Activated naive CD4-positive, alpha-beta T cell treated with anti-CD3 and anti-CD28 coated beads, Interleukin-2, amount 50 U/mL, for 72 hours (primary cell): ENCODE data around the gene SPIN2A. TPM values are rescaled to one million over a fixed set of nuclear protein-coding genes. Genes with fewer than 3 reads are reported as not detected.
A peak's percentile ranks its signal among the peaks of the same experiment; 100 is the strongest.
"Not testable (repeated sequence)": the region's sequence is repeated elsewhere in the genome, so short reads cannot be mapped to it uniquely, and the experiment has no call there.

ENCODE experiments used
- ATAC-seq, 2 donors: fragments of 150-1000 bp; cut with Tn5 transposase; 2 replicates each; pipeline ENCODE4 v1.10.0; 2021; ENCODE audit warnings: mild to moderate bottlenecking in 2 of 2, moderate library complexity in 2 of 2
- DNase-seq, 2 donors: peaks; one replicate each; pipeline ENCODE4 v3.0.0; 2021 to 2022; ENCODE audit warnings: low spot score in 2 of 2
- H3K27ac Mint-ChIP-seq, 2 donors: one replicate each; pipeline ENCODE4 v1.8.0; 2022; ENCODE audit warnings: mild to moderate bottlenecking in 2 of 2, mixed read lengths in 2 of 2
- H3K36me3 Mint-ChIP-seq, 2 donors: one replicate each; pipeline ENCODE4 v1.8.0; 2022; ENCODE audit warnings: mixed read lengths in 2 of 2
- H3K9me3 Mint-ChIP-seq, 2 donors: one replicate each; pipeline ENCODE4 v1.8.0; 2022; ENCODE audit warnings: mixed read lengths in 2 of 2
- total RNA-seq, 2 donors: library from RNA; stranded (reverse); gene quantifications; one replicate each; pipeline ENCODE4 v1.2.3, GENCODE V29; 2022

SPIN2A gene
- total RNA-seq: 1 to 10 TPM in 1 of 2 donors, under 1 TPM in 1; 0.64 to 1.2 TPM

- ATAC-seq, H3K27ac Mint-ChIP-seq: not testable (repeated sequence)
These were observed at the start of gene SPIN2A for GRCh38 chrX:57137073-57137472. SPIN2A (minus strand) TSS chrX:57137397; CDS start chrX:57136597, 800 bp downstream.

GRCh38 chrX:57178605-57179004 lies 41.4 kb upstream of the SPIN2A start:
- H3K27ac Mint-ChIP-seq: no peak overlapping the region

More at GRCh38 chrX:57137073-57137472, at the start of gene SPIN2A:
- not testable (repeated sequence) for H3K9me3 Mint-ChIP-seq, DNase-seq, H3K36me3 Mint-ChIP-seq

GRCh38 chrX:57177070-57177469 lies 39.9 kb upstream of the SPIN2A start:
- peaks cover 4 to 28% of the 10 kb centered on the region in 2 donors for H3K9me3 Mint-ChIP-seq
- no peak for DNase-seq
- H3K27ac Mint-ChIP-seq: no peak overlapping the region
- peaks cover 8 to 9% of the 10 kb centered on the region in 2 donors for H3K36me3 Mint-ChIP-seq
- no peak for ATAC-seq

More at GRCh38 chrX:57178605-57179004, 41.4 kb upstream of the SPIN2A start:
- DNase-seq (no peak), ATAC-seq (no peak)
- Mint-ChIP-seq H3K9me3 (peaks cover 8 to 29% of the 10 kb centered on the region in 2 donors), H3K36me3 (peaks cover 8 to 9% of the 10 kb centered on the region in 2 donors)

- ATAC-seq: no peak
- H3K36me3 Mint-ChIP-seq: no peaks in the 10 kb centered on the region
- no peaks in the 10 kb centered on the region for H3K9me3 Mint-ChIP-seq
- no peak overlapping the region for H3K27ac Mint-ChIP-seq
- no peak for DNase-seq
These were observed 35.3 kb upstream of the SPIN2A start for GRCh38 chrX:57172544-57172943.

DNA sequence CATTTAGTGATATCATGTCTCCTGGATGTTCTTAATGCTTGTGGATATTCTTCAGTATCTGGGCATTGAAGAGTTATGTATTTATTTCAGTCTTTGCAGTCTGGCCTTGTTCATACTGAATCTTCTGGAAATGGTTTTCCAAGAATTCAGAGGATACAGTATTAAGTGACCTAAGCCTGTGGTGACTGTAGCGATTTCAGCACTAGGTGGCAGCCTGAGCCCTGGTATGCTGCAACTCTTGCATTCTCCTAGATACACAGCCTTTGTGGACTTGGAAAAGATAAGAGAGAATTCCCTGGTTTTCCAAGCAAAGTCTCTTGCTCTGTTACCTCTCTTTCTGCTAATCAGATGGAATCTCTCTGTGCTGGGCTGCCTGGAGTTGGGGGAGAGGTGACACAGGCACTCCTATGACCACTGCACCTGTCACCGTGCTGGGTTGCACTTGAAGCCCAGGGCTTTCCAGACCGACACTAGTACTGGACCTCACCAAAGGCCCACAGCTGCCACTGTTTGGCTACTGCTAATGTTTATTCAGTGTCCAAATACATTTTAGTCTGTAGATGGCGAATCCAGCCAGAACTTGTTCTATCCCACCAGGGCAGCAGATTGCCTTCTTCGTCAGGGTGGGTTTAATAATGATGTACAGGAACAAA lies 19.3 kb upstream of the SPIN2A start:
- H3K9me3 Mint-ChIP-seq: peaks cover 6 to 7% of the 10 kb centered on the region in 2 donors
- DNase-seq: no peak
- no peak for ATAC-seq
- H3K27ac Mint-ChIP-seq: no peak overlapping the region
- H3K36me3 Mint-ChIP-seq: peaks cover 18 to 31% of the 10 kb centered on the region in 2 donors

- ATAC-seq (no peak), DNase-seq (no peak)
- Mint-ChIP-seq H3K9me3 (peaks cover 0 to 4% of the 10 kb centered on the region in 2 donors), H3K27ac (no peak overlapping the region), H3K36me3 (peaks cover 15 to 26% of the 10 kb centered on the region in 2 donors)
These were observed 18.0 kb upstream of the SPIN2A start for GRCh38 chrX:57155171-57155570.

DNA sequence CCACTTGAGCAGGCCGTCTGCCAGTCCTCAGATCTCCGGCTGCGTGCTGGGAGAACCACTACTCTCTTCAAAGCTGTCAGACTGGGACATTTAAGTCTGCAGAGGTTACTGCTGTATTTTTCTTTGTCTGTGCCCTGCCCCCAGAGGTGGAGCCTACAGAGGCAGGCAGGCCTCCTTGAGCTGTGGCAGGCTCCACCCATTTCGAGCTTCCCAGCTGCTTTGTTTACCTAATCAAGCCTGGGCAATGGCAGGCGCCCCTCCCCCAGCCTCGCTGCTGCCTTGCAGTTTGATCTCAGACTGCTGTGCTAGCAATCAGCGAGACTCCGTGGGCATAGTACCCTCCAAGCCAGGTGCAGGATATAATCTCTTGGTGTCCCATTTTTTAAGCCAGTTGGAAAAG lies 15.0 kb upstream of the SPIN2A start:
- not testable (repeated sequence) for DNase-seq, ATAC-seq, H3K27ac Mint-ChIP-seq
- H3K9me3 Mint-ChIP-seq: peaks cover 6 to 15% of the 10 kb centered on the region in 2 donors
- H3K36me3 Mint-ChIP-seq: peaks cover 24 to 40% of the 10 kb centered on the region in 2 donors

- Mint-ChIP-seq H3K9me3 (no peaks in the 10 kb centered on the region), H3K36me3 (peaks cover 0 to 6% of the 10 kb centered on the region in 2 donors), H3K27ac (no peak overlapping the region)
- no peak for ATAC-seq
- no peak for DNase-seq
These were observed 1.5 kb upstream of the SPIN2A start for GRCh38 chrX:57138674-57139073.

DNA sequence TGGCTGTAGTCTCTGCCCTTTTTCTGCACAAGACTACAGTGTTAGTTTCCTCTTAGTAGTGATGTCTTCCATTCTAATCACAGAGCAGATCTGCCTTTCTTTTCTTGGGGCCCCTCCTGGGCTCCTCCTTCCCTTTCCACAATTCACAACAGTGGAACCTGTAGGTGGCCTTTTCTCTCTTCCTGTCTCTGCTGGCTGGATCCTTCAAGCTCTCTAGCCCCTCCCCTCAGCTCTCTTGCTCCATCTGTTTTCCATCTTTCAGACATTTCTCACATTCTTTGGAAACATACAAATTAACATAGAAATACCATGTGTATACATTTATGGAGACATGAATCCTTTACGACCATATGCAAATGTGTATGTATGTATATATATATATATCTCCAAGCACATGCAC lies 304 bp upstream of the SPIN2A start:
- Mint-ChIP-seq H3K9me3 (no peaks in the 10 kb centered on the region), H3K27ac (no peak overlapping the region), H3K36me3 (peaks cover 0 to 6% of the 10 kb centered on the region in 2 donors)
- DNase-seq: no peak
- no peak for ATAC-seq

- ATAC-seq, DNase-seq, H3K9me3 Mint-ChIP-seq, H3K36me3 Mint-ChIP-seq, H3K27ac Mint-ChIP-seq: not testable (repeated sequence)
These were observed 608 bp downstream of the SPIN2A start for GRCh38 chrX:57136589-57136988.

GRCh38 chrX:57135287-57135686 lies 1.9 kb downstream of the SPIN2A start:
- ATAC-seq (no peak), DNase-seq (no peak)
- Mint-ChIP-seq H3K27ac (no peak overlapping the region), H3K9me3 (no peaks in the 10 kb centered on the region), H3K36me3 (peaks cover 0 to 6% of the 10 kb centered on the region in 2 donors)

DNA sequence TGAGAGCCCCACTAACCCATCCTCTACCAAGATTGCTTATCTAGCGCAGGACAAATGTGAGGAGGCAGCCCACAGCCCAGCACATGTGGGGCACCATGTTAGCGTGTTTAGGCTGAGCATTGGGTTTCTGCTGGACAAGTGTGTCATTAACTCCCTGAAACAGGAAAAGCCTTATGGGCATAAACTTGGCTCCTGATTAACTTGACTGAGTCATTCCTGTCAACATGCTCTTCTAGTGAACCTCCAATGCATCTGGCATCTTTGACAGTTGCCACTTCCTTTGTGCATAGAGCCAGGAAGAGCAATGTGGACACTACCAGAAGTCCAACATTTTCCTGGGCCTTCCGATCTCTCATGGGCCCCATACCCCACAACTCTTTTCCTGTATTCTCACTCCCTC lies 2.5 kb downstream of the SPIN2A start:
- ATAC-seq: no peak
- no peak for DNase-seq
- Mint-ChIP-seq H3K36me3 (peaks cover 0 to 6% of the 10 kb centered on the region in 2 donors), H3K27ac (no peak overlapping the region), H3K9me3 (no peaks in the 10 kb centered on the region)

DNA sequence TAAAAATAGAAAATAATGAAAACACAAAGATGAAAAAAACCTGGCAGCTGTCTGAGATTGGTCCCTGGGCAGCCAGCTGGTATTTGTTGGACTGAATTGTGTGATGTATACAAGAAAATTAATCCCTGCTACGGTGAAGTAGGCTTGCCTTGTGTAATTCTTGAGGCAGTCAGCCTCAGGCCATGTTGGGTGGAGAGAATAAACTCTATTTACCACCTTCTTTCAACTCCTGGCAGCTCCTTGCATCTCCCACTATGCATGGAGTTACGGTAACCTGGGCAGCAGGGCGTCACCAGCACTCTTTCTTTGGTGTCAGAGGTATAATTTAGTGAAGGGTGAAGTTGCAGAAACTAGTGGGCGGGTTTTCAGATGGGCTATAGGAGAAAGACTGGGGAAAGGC lies 3.5 kb downstream of the SPIN2A start:
- ATAC-seq (no peak), DNase-seq (no peak)
- peaks cover 0 to 6% of the 10 kb centered on the region in 2 donors for H3K36me3 Mint-ChIP-seq
- H3K9me3 Mint-ChIP-seq: no peaks in the 10 kb centered on the region
- H3K27ac Mint-ChIP-seq: no peak overlapping the region

DNA sequence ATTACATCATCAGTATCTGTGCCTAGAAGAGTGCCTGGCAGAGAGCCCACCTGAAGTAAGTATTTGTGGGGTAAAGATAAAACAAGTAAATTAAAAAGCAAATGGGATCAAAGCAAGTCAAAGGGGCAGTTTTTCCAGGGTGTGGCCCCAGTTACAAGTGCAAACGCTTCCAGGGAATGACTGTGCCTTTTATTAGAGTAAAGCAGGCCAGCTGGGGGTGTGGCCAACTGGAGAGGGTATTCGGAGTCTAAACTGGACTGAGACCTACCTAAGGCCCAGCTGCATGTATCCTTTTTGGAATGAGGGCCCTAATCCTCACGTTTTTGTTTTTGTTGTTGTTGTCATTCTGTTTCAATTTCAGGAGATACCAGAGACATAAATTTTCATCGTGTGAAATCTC lies 3.9 kb downstream of the SPIN2A start:
- not testable (repeated sequence) for ATAC-seq, H3K27ac Mint-ChIP-seq, H3K9me3 Mint-ChIP-seq, DNase-seq, H3K36me3 Mint-ChIP-seq

- no peak for ATAC-seq
- no peak for DNase-seq
- no peaks in the 10 kb centered on the region for H3K9me3 Mint-ChIP-seq
- H3K36me3 Mint-ChIP-seq: no peaks in the 10 kb centered on the region
- no peak overlapping the region for H3K27ac Mint-ChIP-seq
These were observed 5.2 kb downstream of the SPIN2A start for GRCh38 chrX:57132046-57132445.

- peaks cover 0 to 7% of the 10 kb centered on the region in 2 donors for H3K36me3 Mint-ChIP-seq
- H3K9me3 Mint-ChIP-seq: no peaks in the 10 kb centered on the region
- ATAC-seq (no peak), DNase-seq (no peak)
- H3K27ac Mint-ChIP-seq: peak overlapping the region; percentile 81 to 94
These were observed 15.4 kb downstream of the SPIN2A start for GRCh38 chrX:57121816-57122215.

DNA sequence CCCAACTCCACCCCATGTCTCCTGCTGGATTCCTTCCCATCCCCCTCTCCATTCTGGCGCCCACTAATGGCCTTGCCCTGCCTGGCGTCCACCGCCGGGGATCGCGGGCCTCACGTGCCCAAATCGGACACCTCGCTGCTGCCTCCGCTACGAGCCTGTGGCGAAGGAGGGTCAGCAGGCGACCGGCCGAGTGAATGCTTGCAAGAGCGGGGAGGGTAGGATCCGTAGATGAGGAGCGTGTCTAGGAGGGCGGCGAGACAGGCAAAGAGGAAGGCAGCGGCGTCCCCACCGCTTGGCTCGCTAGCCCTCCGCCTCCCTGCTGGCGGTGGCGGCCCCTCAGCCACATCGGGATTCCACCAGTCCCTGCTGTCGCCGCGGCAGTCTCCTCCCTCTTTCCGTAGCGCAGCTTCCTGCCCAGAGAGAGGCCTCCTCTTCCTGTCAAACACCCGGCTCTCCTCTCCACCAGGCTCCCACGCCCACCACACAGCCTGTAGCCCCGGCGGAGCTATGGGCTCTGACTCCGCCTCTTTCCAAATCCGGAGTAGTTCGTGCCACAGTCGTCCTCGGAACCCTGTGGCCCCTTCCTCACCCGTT lies 15.9 kb downstream of the SPIN2A start, which contains the start of gene SPIN2B:
Gene SPIN2B, minus strand, starts transcription at position 387 of the 594 bp plus-strand sequence.
- peak; percentile 72 to 77 for DNase-seq
- ATAC-seq: peak; percentile 100
- no peaks in the 10 kb centered on the region for H3K9me3 Mint-ChIP-seq
- peak within 1 kb of the TSS; percentile 94 to 96 for H3K27ac Mint-ChIP-seq
- peaks cover 0 to 7% of the 10 kb centered on the region in 2 donors for H3K36me3 Mint-ChIP-seq
